Prostate gland (tissue), 2 donors: ENCODE data around the gene CD300E. TPM values are rescaled to one million over a fixed set of nuclear protein-coding genes. Genes with fewer than 3 reads are reported as not detected.

ENCODE experiments used
- DNase-seq: peaks from one replicate; pipeline ENCODE4 v3.0.0-alpha.2; 2019; ENCODE audit warnings: low spot score
- H3K27ac ChIP-seq, 2 donors: fragments of 200-600 bp; sonication (generic); 2 replicates each; pipeline ENCODE4 v1.5.1; 2017 to 2019
- H3K27me3 ChIP-seq: fragments of 200-600 bp; sonication (generic); replicated peaks from 2 replicates; pipeline ENCODE4 v1.5.1; 2019; ENCODE audit not compliant: insufficient read depth
- H3K36me3 ChIP-seq, 2 donors: fragments of 200-600 bp; sonication (generic); 1 replicate in 1 of 2; 2 replicates in 1 of 2; pipeline versions ENCODE4 v1.5.1 to v1.8.1; 2017 to 2019
- H3K4me1 ChIP-seq: fragments of 200-600 bp; sonication (generic); replicated peaks from 2 replicates; pipeline ENCODE4 v1.5.1; 2019
- H3K4me3 ChIP-seq, 2 donors: fragments of 200-600 bp; sonication (generic); 2 replicates each; pipeline ENCODE4 v1.5.1; 2017 to 2019
- H3K9me3 ChIP-seq: fragments of 200-600 bp; sonication (generic); 2 replicates; pipeline ENCODE4 v1.5.1; 2017
- CTCF ChIP-seq, 4 experiments: fragments of 200-600 bp in 2 of 4; fragments of 450-650 bp in 2 of 4; sonication (generic) in 2 of 4; IDR thresholded peaks; 1 replicate in 3 of 4; 2 replicates in 1 of 4; pipeline ENCODE4 v1.5.1; 2016 to 2019; ENCODE audit warnings: antibody characterized with exemption in 4 of 4, mild to moderate bottlenecking in 2 of 4, moderate library complexity in 2 of 4
- POLR2A ChIP-seq: fragments of 450-650 bp; IDR thresholded peaks from one replicate; pipeline ENCODE4 v1.6.1; 2016; ENCODE audit warnings: antibody characterized with exemption, mild to moderate bottlenecking
- POLR2AphosphoS5 ChIP-seq: sonication (generic); formaldehyde crosslinking; IDR thresholded peaks from one replicate; pipeline ENCODE4 v1.6.1; 2017; ENCODE audit warnings: antibody characterized with exemption
- WGBS: methylation state at CpG from one replicate; pipeline ENCODE4 v1.1.5; 2018; 5-methylcytosine and 5-hydroxymethylcytosine counted together
- intact Hi-C: fragments of 100-400 bp; cut with DNase I; formaldehyde crosslinking; loops from one replicate; pipeline ENCODE4 v1.14.2; 2022
- total RNA-seq, 2 donors: library from RNA; depleted of rRNA; stranded (reverse); fragments of >200 nt; gene quantifications; one replicate each; pipeline ENCODE4 v1.1.0, GENCODE V29; 2016

CD300E gene
- total RNA-seq, 2 donors from 2014 or later, result 0.45 TPM; not detected in 1

GRCh38 chr17:74646231-74646630 is 22.7 kb upstream of the CD300E start:
- Histone ChIP-seq H3K27me3 (peaks cover 4% of the 10 kb centered on the region), H3K9me3 (no peaks in the 10 kb centered on the region), H3K4me3 (no peak overlapping the region), H3K4me1 (no peaks in the 10 kb centered on the region), H3K27ac (no peak overlapping the region), H3K36me3 (no peaks in the 10 kb centered on the region)
- WGBS, result 58% methylated on average over 3 of the region's 3 CpGs
- TF ChIP-seq POLR2A, result no peak
- TF ChIP-seq POLR2AphosphoS5, result no peak
- no peak for TF ChIP-seq CTCF (IDR thresholded peaks at IDR 0.05)
- DNase-seq, result no peak
- intact Hi-C loops, result no loop called here

GRCh38 chr17:74645010-74645409 is 21.5 kb upstream of the CD300E start:
- DNase-seq, result no peak
- intact Hi-C loops, result no loop called here

GRCh38 chr17:74644419-74644818 is 20.9 kb upstream of the CD300E start:
- intact Hi-C loops, result no loop called here
- no peak for DNase-seq
- H3K9me3 ChIP-seq, result no peaks in the 10 kb centered on the region
- H3K4me3 ChIP-seq, result no peak overlapping the region
- H3K4me1 ChIP-seq, result no peaks in the 10 kb centered on the region
- WGBS, result 80% methylated on average over 2 of the region's 2 CpGs
- TF ChIP-seq POLR2AphosphoS5 (no peak), POLR2A (no peak), CTCF (IDR thresholded peaks at IDR 0.05) (no peak)
- no peak overlapping the region for H3K27ac ChIP-seq
- H3K36me3 ChIP-seq, result no peaks in the 10 kb centered on the region
- H3K27me3 ChIP-seq, result no peaks in the 10 kb centered on the region

More at GRCh38 chr17:74645010-74645409, 21.5 kb upstream of the CD300E start:
- Histone ChIP-seq H3K27me3 (no peaks in the 10 kb centered on the region), H3K36me3 (no peaks in the 10 kb centered on the region), H3K9me3 (no peaks in the 10 kb centered on the region), H3K4me3 (no peak overlapping the region), H3K4me1 (no peaks in the 10 kb centered on the region), H3K27ac (no peak overlapping the region)
- WGBS, result 77% methylated on average over 2 of the region's 2 CpGs
- TF ChIP-seq CTCF (IDR thresholded peaks at IDR 0.05) (no peak), POLR2A (no peak), POLR2AphosphoS5 (no peak)

- Histone ChIP-seq H3K4me1 (no peaks in the 10 kb centered on the region), H3K4me3 (no peak overlapping the region), H3K27ac (no peak overlapping the region), H3K36me3 (no peaks in the 10 kb centered on the region), H3K9me3 (no peaks in the 10 kb centered on the region), H3K27me3 (no peaks in the 10 kb centered on the region)
- no peak for TF ChIP-seq POLR2A
- TF ChIP-seq CTCF (IDR thresholded peaks at IDR 0.05), result no peak
- TF ChIP-seq POLR2AphosphoS5, result no peak
- DNase-seq, result no peak
- intact Hi-C loops, result no loop called here
Observed at GRCh38 chr17:74643826-74644225, 20.3 kb upstream of the CD300E start.

GRCh38 chr17:74642995-74643394 is 19.5 kb upstream of the CD300E start:
- no peak for DNase-seq
- no peaks in the 10 kb centered on the region for H3K27me3 ChIP-seq
- TF ChIP-seq POLR2AphosphoS5 (no peak), POLR2A (no peak), CTCF (IDR thresholded peaks at IDR 0.05) (no peak)
- H3K9me3 ChIP-seq, result no peaks in the 10 kb centered on the region
- H3K27ac ChIP-seq, result no peak overlapping the region
- intact Hi-C loops, result no loop called here
- no peaks in the 10 kb centered on the region for H3K4me1 ChIP-seq
- no peak overlapping the region for H3K4me3 ChIP-seq
- H3K36me3 ChIP-seq, result no peaks in the 10 kb centered on the region
- 81% methylated on average over 5 of the region's 7 CpGs for WGBS
